NOMO-1 treated with DMSO at 0.1 percent for 48 hours (cell line): ENCODE results near the gene MRFAP1L1.

Source experiments
- DNase-seq: peaks from one replicate; lab custom pipeline; 2025; ENCODE audit not compliant: unreplicated experiment; lab: John Stamatoyannopoulos, UW

MRFAP1L1 gene

GRCh38 chr4:6663596-6664393 is 45.9 kb downstream of the MRFAP1L1 start:
- DNase-seq = no peak

GRCh38 chr4:6662591-6662990 is 47.1 kb downstream of the MRFAP1L1 start:
- DNase-seq = no peak

DNA sequence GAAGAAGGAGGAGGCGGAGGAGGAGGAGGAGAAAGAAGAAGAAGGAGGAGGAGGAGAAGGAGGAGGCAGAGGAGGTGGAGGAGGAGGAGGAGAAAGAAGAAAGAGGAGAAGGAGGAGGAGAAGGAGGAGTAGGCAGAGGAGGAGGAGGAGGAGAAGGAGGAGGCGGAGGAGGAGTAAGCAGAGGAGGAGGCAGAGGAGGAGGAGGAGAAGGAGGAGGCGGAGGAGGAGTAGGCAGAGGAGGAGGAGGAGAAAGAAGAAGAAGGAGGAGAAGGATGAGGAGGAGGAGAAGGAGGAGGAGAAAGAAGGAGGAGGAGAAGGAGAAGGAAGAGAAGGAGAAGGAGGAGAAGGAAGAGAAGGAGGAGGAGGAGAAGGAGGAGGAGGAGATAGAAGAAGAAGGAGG is 49.2 kb downstream of the MRFAP1L1 start:
- DNase-seq = no peak

DNA sequence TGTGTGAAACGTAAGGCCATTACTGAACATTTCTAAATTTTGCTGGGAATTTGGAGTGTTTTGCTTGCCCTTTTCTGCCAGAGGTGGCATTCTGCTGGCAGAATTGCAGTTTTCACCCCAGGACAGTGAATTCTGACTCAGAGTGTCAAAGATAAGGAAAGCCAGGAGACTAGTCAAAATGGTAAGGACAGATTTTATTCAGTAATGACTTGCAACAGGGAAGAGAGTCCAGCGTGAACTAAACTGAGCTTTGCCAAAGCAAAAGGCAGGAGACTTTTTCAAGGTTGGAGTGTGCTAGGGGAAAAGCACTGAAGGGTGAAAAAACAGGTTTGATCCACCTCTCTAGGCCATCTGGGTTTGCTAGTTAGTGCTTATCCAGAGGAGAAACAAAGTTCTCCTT is 49.8 kb downstream of the MRFAP1L1 start:
- DNase-seq = no peak

DNA sequence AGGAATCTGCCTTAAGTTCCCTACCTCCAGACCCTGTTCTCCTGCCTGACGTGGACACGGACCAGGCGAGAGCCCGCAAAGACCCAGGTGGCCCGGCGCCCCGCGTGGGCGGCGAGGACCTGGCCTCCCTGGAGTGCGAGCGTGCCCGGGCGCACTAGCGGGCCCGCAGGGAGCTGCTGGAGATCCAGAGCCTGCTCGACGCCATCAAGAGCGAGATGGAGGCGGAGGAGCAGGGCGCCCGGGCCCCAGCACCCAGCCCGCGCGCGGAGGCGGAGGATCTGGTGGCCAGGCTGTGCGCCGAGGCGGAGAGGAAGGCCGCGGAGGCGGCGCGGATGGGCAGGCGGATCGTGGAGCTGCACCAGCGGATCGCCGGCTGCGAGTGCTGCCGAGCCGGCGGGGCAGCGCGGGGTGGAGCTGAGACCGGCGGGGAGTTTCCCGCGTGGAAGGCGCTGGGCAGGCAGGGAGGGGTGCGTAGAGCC is 51.0 kb downstream of the MRFAP1L1 start:
- DNase-seq = no peak

DNA sequence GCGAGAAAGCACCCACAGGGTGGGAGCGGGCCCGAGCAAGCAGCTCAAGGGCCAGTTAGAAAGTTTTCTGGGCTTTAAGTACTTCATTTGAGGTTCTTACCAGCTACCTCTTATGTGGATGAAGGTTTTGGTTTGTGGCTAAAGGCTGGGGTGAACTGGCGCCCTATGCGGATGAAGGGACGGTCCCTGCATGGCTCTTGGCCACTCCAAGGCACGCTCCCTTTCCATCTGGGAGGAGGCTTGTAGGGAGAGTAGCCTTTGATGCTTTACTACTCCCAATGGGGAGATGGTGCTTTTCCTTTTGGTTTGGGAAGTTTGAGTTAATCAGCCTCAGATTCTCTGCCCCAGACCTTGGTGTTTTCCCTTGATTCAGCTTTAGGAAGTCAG is 51.5 kb downstream of the MRFAP1L1 start:
- DNase-seq = no peak
